NCI-H748 treated with DMSO at 0.1 percent for 48 hours (cell line): ENCODE results near the gene RBMX2.

Experiments used
- DNase-seq: peaks from one replicate; lab custom pipeline; 2025; lab: John Stamatoyannopoulos, UW

The RBMX2 gene

GRCh38 chrX:130446974-130447373 is 45.2 kb downstream of the RBMX2 start:
- DNase-seq = no peak
